Uterus (tissue), 2 donors: ENCODE measurements around the gene TPCN1.

ENCODE experiments used
- POLR2A ChIP-seq, 2 donors: fragments of 450-650 bp; IDR thresholded peaks; one replicate each; pipeline ENCODE4 v1.6.1; 2016; ENCODE audit warnings: antibody characterized with exemption in 2 of 2, mild to moderate bottlenecking in 1 of 2, moderate library complexity in 1 of 2
- TF ChIP-seq, protein P1 (sequence below), 4 experiments: fragments of 200-600 bp in 2 of 4; fragments of 450-650 bp in 2 of 4; sonication (generic) in 2 of 4; IDR thresholded peaks; one replicate each; pipeline ENCODE4 v1.5.1; 2016 to 2019; ENCODE audit warnings: antibody characterized with exemption in 4 of 4, mild to moderate bottlenecking in 2 of 4, moderate library complexity in 1 of 4

DNA sequence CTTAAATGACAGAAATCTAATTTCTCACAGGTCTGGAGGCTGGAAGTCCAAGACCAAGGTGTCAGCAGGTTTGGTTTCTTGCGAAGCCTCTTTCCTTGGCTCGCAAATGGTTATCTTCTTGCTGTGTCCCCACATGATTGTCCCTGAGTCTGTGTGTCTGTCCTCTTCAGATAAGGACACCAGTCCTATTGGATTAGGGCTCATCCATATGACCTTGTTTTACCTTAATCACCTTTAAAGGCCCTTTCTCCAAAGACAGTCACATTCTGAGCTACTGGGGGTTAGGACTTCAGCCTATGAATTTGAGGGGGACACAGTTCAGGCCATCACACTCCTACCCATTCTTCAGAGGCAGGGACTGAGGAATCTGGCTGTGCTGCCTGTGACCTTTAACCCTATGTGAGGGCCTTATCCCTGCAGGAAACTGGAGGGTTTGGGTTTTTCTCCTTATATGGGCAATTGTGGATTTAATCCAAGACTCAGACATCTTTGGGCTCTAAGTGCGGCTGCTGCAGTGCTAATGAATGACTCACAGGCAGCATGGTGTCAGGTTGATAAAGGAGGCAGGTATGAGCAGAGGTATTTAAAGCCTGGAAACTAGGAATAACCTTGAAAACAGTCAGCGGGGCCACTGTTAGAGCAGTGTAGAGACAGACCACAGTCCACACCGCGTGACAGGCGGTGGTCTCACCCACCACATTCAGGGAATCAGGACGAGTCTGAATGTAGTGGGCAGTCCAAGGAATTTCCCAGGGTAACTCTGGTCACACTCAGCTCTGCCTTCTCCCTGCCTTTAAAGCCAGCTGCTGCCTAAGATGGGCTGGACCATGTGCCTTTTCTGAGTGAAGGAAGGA is 10.2 kb downstream of the TPCN1 start:
- TF ChIP-seq, protein P1, sequence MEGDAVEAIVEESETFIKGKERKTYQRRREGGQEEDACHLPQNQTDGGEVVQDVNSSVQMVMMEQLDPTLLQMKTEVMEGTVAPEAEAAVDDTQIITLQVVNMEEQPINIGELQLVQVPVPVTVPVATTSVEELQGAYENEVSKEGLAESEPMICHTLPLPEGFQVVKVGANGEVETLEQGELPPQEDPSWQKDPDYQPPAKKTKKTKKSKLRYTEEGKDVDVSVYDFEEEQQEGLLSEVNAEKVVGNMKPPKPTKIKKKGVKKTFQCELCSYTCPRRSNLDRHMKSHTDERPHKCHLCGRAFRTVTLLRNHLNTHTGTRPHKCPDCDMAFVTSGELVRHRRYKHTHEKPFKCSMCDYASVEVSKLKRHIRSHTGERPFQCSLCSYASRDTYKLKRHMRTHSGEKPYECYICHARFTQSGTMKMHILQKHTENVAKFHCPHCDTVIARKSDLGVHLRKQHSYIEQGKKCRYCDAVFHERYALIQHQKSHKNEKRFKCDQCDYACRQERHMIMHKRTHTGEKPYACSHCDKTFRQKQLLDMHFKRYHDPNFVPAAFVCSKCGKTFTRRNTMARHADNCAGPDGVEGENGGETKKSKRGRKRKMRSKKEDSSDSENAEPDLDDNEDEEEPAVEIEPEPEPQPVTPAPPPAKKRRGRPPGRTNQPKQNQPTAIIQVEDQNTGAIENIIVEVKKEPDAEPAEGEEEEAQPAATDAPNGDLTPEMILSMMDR (IDR thresholded peaks at IDR 0.05): no peak
- TF ChIP-seq POLR2A (IDR thresholded peaks at IDR 0.05): no peak
